Keratinocyte (primary cell): ENCODE measurements around the gene ACSL4.

Experiments
- EZH2 ChIP-seq: IDR thresholded peaks from one replicate; pipeline ENCODE4 v1.6.1; 2012; ENCODE audit warnings: inconsistent platforms, mild to moderate bottlenecking, low read length, moderate library complexity
- TF ChIP-seq, protein P1 (sequence below), 3 experiments: IDR thresholded peaks in 1 of 3; conservative IDR thresholded peaks in 1 of 3; optimal IDR thresholded peaks in 1 of 3; 2 replicates in 2 of 3; 3 replicates in 1 of 3; pipeline versions ENCODE3 to v1.5.1; 2011; ENCODE audit warnings: low read length in 3 of 3, mild to moderate bottlenecking in 3 of 3, moderate library complexity in 2 of 3, control low read depth in 1 of 3, inconsistent platforms in 1 of 3; ENCODE audit not compliant: insufficient read depth in 2 of 3; ENCODE audit errors: extremely low read depth in 1 of 3

DNA sequence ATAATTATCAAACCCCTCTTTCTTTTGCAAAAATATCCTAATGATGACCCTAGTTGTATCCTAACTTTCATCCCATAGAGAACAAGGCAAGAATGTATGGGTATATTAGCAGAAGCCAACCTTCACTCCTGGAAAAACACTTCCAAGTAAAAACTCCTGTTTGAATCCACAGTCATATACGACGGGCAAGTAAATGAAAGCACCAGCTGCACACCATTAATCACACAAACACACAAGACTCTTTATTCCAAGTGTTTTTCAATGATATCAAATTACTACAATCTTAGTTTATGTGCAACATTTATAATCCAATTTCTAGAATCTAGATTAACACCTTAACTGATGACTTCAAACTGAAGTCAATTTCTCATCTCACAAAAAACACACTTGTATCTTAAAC lies 22.9 kb downstream of the ACSL4 start:
- TF ChIP-seq, protein P1, sequence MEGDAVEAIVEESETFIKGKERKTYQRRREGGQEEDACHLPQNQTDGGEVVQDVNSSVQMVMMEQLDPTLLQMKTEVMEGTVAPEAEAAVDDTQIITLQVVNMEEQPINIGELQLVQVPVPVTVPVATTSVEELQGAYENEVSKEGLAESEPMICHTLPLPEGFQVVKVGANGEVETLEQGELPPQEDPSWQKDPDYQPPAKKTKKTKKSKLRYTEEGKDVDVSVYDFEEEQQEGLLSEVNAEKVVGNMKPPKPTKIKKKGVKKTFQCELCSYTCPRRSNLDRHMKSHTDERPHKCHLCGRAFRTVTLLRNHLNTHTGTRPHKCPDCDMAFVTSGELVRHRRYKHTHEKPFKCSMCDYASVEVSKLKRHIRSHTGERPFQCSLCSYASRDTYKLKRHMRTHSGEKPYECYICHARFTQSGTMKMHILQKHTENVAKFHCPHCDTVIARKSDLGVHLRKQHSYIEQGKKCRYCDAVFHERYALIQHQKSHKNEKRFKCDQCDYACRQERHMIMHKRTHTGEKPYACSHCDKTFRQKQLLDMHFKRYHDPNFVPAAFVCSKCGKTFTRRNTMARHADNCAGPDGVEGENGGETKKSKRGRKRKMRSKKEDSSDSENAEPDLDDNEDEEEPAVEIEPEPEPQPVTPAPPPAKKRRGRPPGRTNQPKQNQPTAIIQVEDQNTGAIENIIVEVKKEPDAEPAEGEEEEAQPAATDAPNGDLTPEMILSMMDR (optimal IDR thresholded peaks at IDR 0.05 in 1 of 3, IDR thresholded peaks at IDR 0.05 in 1 of 3, conservative IDR thresholded peaks at IDR 0.05 in 1 of 3; ENCODE audit: extremely low read depth in 1 of 3, insufficient read depth in 2 of 3, low read length in 3 of 3) = no peak
- TF ChIP-seq EZH2 = no peak
